GM18499 (cell line): ENCODE results near the gene TOGARAM2.

Experiments used
- ATAC-seq: cut with Tn5 transposase; IDR thresholded peaks from one replicate; pipeline ENCODE4 v1.9.1; 2021; ENCODE audit warnings: moderate number of reproducible peaks; ENCODE audit not compliant: insufficient read depth, unreplicated experiment

TOGARAM2 gene

GRCh38 chr2:29015701-29016470 lies 34.8 kb downstream of the TOGARAM2 start:
- no peak for ATAC-seq

GRCh38 chr2:29016504-29016903 lies 35.4 kb downstream of the TOGARAM2 start:
- no peak for ATAC-seq

- no peak for ATAC-seq
These were observed 36.8 kb downstream of the TOGARAM2 start for GRCh38 chr2:29017716-29018435.

- no peak for ATAC-seq
These were observed 40.8 kb downstream of the TOGARAM2 start for GRCh38 chr2:29021886-29022285.

- ATAC-seq, result no peak
These were observed 41.6 kb downstream of the TOGARAM2 start for GRCh38 chr2:29022679-29023078.

GRCh38 chr2:29023188-29023587 lies 42.1 kb downstream of the TOGARAM2 start:
- no peak for ATAC-seq

- no peak for ATAC-seq
These were observed 43.9 kb downstream of the TOGARAM2 start for GRCh38 chr2:29024882-29025430.

- no peak for ATAC-seq
These were observed 44.6 kb downstream of the TOGARAM2 start for GRCh38 chr2:29025711-29026110.

GRCh38 chr2:29031046-29031445 lies 49.9 kb downstream of the TOGARAM2 start:
- no peak for ATAC-seq

GRCh38 chr2:29032189-29032588 lies 51.1 kb downstream of the TOGARAM2 start:
- ATAC-seq, result no peak

GRCh38 chr2:29033172-29033571 lies 52.1 kb downstream of the TOGARAM2 start:
- no peak for ATAC-seq

- ATAC-seq, result no peak
These were observed 52.6 kb downstream of the TOGARAM2 start for GRCh38 chr2:29033656-29034055.

- no peak for ATAC-seq
These were observed 54.1 kb downstream of the TOGARAM2 start for GRCh38 chr2:29035016-29035745.

- ATAC-seq, result no peak
These were observed 58.8 kb downstream of the TOGARAM2 start for GRCh38 chr2:29039718-29040480.

GRCh38 chr2:29040552-29040951 lies 59.5 kb downstream of the TOGARAM2 start:
- no peak for ATAC-seq

GRCh38 chr2:29041161-29041660 lies 60.1 kb downstream of the TOGARAM2 start:
- no peak for ATAC-seq

GRCh38 chr2:29042561-29043075 lies 61.5 kb downstream of the TOGARAM2 start:
- no peak for ATAC-seq

GRCh38 chr2:29044459-29044858 lies 63.4 kb downstream of the TOGARAM2 start:
- no peak for ATAC-seq

GRCh38 chr2:29046321-29046720 lies 65.2 kb downstream of the TOGARAM2 start:
- ATAC-seq, result no peak
